GM19324 (cell line): Measurements from ENCODE around the gene CUX1.
"Not testable (repeated sequence)": the region's sequence is repeated elsewhere in the genome, so short reads cannot be mapped to it uniquely, and the experiment has no call there.

Experiments used
- ATAC-seq: cut with Tn5 transposase; IDR thresholded peaks from one replicate; pipeline ENCODE4 v1.9.1; 2021; ENCODE audit warnings: mild to moderate bottlenecking, moderate library complexity; ENCODE audit not compliant: unreplicated experiment, low FRiP score

The CUX1 gene

DNA sequence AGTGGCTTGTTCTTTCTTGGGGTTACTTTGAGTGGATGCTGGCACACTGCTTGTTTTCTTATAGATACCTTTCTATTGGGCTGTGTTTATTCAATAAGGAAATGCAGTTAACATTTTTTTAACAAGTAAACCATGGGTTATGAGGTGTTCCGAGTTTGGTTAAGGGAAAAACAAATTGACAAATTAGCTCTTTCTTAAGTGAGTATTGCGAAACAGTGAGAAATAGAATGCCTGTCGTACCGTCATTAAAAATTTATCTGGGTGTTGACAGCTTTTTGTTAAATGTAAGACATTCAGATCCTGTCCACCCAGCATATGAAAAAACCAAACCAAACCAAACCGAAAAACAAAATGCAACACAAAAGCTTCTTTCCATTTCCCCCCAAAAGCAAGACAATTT, 6.2 kb downstream of the CUX1 start:
- no peak for ATAC-seq

DNA sequence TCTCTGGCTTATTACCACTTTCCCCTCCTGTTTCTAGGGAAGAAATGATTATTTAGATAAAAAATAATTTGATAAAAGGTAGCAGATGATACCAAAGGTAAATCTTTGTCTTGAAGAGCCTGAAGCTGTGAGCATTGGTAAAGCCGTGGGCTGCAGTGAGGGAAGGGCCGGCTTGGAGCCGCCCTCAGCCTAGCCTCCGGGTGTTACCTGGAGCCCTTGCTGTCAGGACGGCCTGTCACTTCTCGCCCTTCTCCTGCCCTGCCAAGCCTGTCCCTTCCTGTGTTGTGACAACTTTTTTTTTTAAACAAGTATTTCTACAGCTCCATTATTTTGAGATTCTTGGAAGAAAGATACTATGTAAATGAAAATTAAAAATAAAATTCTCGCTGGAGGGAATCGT, 7.0 kb downstream of the CUX1 start:
- ATAC-seq = no peak

DNA sequence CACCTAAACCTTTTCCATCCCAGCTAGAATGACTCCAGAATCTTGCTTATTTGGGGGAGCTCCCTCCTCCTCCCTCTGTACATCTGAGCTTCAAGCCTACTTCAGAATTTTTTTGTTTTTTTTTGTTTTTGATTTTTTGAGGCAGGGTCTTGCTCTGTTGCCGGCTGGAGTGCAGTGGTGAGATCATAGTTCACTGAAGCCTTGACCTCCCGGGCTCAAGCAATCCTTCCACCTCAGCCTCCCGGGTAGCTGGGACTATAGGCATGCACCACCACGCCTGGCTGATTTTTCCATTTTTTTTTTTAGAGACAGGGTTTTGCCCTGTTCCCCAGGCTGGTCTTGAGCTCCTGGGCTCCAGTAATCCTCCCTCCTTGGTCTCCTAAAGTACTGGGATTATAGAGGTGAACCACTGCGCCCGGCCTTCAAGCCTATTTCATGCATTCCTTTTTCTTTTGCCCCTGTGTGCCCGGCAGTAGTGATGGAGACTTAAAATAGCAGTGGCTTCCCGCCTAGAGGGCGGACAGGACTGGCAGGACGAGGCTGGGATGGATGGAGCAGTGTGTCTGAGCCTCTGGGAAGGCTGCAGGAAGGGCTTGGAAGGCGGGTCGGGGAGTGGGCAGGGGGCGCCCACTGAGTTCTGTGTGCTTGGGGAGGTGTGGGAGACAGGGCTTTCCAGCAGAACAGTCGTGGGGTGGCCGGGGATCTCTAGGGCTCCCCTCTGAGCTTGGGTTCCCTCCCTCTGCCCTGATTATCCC, 8.8 kb downstream of the CUX1 start:
- no peak for ATAC-seq

DNA sequence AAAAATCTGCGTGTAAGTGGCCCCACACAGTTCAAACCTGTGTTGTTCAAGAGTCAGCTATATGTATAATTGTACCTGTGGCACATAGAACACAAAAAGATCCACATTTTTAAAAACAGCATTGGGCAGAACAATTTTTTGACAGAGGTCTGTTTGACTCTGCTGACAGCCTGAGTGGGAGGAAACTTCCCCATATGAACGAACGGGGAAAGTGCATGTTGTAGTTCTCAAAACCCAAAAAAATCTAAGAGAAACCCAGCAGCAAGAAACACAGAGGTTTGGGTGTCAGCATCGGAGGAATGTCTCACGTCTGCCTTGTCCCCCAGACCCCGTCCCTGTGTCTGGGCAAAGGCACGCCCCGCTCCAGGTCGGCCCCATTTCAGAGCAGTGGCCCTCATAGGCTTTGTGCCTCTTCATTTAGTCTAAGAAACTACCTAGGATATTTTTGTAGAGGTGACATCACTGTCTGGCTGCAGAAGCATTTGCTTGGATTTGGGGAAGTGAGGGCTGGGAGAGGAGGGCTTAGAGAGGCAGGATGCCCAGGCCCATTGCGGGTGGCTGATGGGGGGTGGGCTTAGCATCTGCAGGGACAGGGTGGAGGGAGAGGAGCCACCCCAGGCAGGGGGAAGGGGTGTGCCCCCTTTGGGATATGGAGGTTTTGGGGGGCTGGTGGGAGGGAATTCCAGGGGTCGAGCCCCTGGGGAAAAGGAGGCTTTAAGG, 11.0 kb downstream of the CUX1 start:
- ATAC-seq = no peak

DNA sequence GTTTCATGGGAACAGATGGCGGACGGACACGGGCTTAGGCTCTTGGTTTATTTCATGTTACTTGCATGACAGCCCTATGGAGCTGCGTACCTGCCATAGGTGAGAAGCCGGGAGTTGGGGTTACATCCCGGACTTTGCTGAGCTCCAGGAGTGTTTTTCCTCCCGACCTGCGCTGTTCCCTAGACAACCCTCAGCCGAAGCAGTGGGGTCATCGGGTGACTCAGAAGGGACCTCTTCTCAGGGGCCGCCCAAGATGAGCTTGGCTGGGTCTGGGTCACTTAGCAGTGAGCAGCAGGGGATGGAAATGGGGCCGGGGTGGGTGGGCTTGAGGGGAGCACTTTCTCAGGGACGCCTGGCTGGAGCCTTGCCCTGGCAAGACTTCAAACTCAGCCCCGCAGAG, 11.9 kb downstream of the CUX1 start:
- ATAC-seq = no peak

DNA sequence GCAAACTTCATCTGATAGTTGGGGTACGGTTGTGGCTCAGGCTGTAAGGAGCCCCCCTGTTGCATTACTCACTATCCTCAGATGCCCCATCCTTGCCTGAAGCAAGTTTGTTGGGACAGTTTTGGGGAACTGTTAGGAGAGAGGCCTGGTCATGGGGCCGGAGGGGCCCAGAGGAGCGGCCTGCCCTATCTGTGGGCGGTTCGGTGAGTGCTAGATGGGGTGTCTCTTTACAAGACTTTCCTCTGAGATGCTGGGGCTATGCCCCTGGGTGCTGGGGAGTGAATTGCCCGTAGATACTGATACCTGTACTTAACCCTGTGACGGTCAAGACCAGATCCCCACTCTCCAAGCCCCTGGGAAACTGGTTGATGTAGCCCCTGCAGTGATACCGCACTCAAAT, 12.4 kb downstream of the CUX1 start:
- no peak for ATAC-seq

DNA sequence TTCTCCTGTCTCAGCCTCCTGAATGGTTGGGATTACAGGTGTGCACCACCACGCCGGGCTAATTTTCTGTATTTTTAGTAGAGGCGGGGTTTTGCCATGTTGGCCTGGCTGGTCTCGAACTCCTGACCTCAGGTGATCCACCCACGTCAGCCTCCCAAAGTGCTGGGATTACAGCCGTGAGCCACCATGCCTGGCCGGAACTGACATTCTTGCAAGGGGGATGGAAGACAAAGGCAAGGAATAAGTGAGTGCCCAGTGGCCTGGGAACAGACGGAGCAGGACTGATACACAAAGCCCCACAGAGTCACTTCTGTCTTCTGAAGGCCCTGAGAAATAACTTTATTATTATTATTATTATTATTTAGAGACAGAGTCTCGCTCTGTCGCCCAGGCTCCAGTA, 14.0 kb downstream of the CUX1 start:
- not testable (repeated sequence) for ATAC-seq

DNA sequence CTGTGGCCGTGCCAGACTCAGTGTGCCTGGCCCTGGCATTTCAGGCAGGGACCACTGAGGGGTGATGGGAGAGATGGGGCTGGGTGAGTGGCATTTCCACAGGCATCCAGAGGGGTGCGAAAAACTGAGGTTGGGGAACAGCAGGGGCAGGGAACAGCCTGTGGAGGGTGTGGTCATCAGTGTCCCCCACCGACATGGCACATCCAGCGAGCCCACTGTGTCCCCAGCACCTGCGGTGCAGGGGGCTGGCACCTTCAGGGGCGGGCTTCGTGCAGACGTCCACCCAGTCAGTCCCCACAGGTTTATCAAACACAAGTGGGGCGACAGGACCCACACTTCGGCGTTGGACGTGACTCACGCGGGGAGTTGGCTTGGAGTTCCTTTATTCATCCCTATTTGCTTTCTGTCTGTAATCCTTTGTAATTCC, 14.8 kb downstream of the CUX1 start:
- no peak for ATAC-seq

DNA sequence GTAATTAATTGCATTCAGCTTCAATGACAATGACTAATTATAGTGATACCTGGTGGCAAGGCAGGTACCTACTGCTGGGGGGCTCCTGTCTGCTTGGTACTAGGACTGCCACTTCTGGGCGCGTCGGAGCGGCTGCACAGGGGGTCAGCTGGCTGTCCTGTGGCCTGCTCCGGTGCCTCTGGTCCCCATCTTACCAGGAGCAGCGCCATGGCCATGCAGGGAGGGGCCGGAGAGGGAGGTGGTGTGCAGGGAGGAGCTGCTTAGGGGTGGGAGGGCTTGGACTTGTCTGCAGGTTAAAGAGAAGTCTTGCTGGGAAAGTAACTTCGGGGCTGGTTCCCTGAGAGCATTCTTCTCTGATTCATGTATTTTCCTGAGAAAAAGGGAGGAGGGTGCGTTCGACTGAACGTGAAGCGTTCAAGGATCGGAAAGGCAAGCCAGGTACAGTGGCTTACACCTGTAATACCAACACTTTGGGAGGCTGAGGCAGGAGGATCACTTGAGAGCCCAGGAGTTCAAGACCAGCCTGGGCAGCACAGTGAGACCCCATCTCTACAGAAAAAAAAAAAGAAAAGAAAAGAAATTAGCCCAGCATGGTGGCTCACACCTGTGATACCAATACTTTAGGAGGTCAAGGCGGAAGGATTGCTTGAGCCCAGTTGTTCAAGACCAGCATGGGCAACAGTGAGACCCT, 15.4 kb downstream of the CUX1 start:
- ATAC-seq = no peak

DNA sequence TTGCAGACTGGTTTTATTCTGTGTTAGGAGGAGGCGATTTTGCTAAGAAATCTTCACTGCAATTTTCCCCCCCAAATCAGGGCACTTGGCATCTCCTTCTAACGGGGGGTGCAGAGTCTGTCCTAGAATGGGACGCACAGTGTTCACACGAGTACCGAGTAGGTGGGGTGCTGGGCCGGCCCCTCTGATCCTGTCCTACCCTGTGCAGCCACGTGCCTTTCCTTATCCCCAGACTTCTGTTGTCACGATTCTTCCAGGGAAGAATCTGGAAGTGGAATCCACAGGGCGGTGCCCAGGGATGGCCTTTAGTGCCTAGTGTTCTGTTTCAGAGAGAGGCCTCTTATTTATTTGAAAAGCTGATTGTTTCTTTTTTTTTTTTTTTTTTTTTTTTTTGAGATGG, 16.4 kb downstream of the CUX1 start:
- ATAC-seq = no peak

DNA sequence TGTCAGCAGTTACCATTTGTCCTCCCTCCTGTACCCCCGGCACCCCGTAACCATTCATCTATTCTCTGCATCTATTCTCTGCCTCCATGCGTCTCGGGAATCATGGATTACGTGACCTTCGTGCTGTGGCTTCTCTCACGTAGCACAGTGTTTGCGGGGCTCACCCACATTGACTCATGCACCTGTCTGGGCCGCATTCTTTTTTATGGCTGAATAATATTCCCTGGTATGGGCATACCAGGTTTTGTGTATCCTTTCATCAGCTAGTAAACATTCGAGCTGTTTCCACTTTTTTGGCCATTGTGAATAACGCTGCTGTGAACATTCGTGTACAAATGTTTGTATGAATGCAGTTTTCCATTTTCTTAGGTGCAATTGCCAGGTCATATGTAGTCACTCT, 17.7 kb downstream of the CUX1 start:
- ATAC-seq = no peak

DNA sequence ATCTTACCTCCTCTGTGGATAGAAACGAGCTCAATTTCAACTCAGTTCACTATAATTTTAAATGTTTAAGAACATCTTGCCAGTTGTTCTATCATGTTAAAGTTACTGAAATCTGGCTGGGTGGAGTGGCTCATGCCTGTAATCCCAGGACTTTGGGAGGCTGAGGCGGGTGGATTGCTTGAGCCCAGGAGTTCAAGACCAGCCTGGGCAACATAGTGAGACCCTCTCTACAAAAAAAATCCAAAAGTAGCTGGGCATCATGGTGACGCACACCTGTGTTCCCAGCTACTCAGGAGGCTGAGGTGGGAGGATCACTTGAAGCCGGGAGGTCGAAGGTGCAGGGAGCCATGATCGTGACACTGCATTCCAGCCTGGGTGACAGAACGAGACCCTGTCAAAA, 20.0 kb downstream of the CUX1 start:
- ATAC-seq = not testable (repeated sequence)

DNA sequence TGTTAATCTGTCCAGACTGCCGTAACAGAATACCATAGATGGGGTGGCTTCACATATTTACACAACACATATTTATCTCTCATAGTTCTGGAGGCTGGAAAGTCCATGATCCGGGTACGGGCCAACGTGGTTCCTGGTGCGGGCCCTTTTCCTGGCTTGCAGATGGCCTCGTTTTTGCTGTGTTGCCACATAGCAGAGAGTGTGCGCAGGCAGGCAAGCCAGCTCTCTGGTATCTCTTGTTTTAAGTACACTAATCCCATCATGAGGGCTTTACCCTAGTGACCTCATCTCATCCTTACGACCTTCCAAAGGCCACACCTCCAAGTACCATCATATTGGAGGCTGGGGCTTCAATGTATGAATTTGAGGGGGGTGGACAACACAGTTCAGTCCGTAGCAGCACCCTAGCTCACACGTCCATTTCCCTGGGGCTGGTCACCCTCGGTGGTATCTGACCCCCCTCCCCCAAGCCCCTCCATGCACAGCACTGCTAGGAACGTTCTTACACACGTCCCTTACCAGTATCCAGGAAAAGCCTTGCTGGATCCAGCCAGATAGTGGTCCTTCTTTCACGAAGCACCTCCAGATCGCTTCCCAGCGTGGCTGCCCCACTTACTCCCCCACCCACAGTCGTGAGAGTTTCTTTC, 21.5 kb downstream of the CUX1 start:
- ATAC-seq = no peak

DNA sequence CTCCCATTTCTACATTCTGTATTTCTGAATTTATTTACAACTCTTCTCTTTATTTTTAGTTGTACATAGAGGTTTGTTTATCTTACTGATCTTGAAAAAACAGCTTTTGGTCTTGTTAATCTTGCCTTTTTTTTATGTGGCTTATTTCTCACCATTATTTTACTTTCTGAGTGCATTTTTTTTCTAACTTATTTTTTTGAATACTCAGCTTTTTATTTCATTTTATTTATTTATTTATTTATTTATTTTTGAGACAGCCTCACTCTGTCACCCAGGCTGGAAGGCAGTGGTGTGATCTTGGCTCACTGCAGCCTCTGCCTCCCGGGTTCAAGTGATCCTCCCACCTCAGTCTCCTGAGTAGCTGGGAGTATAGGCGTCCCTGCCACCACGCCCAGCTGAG, 23.9 kb downstream of the CUX1 start:
- no peak for ATAC-seq

DNA sequence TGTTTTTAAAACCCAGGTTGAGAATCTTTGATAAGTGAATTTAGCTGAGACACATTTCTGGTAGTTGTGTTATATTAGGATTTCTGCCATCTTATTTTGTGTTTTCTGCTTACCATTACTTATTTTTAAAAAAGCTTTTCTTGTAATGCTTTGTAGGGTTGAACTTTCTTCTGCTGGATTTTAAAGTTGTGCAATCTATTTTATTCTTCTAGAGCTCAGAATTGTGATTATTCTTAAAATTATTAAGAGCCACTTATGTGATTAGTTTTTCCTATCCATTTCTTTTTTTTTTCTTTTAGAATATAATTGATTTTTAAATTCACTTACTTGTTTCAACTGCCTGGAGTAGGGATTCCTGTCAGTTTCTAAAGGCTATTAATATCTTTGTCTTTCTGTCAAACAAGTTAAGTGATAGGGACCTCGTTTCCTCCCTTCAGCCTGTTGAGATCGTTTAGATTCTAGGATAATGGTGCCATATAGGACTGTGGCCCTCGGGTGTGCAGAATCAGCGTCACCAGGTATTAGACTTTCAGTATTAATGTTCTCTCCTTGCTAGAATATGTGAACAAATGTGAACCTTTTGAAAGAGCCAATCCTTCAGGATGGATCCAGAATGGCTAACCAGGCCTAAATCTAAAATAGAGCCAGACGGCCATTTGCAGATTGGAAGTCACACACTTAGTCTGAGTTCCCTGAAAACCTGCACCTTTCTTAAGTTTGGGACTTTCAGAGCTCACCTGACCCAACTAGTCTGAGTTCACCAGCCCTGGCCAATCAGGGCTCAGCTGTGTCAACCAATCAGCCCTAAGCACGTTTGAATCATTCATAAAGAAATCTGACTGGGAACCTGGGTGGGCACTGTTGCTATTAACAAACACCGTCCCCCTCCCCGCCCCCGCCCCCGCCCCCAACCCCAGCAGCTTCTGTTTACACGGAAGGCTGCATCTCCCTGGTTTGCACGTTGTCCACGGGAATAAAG, 26.2 kb downstream of the CUX1 start:
- no peak for ATAC-seq

DNA sequence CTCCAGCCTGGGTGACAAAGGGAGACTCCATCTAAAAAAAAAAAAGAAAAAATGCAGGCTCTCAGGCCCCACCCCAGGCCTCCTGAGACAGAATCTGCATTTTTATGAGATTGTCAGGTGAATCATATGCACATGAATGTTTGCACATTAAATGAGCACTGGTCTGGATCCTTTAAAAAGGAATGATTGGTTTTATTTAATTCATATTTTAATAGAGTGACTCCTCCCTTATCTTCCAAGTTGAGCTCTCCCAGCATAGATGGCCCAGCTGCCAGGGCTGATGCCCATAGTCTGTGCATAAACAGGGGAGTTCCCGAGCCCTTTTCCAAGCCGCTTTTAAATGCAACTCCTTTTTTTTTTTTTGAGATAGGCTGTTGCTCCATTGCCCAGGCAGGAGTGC, 28.5 kb downstream of the CUX1 start:
- no peak for ATAC-seq

DNA sequence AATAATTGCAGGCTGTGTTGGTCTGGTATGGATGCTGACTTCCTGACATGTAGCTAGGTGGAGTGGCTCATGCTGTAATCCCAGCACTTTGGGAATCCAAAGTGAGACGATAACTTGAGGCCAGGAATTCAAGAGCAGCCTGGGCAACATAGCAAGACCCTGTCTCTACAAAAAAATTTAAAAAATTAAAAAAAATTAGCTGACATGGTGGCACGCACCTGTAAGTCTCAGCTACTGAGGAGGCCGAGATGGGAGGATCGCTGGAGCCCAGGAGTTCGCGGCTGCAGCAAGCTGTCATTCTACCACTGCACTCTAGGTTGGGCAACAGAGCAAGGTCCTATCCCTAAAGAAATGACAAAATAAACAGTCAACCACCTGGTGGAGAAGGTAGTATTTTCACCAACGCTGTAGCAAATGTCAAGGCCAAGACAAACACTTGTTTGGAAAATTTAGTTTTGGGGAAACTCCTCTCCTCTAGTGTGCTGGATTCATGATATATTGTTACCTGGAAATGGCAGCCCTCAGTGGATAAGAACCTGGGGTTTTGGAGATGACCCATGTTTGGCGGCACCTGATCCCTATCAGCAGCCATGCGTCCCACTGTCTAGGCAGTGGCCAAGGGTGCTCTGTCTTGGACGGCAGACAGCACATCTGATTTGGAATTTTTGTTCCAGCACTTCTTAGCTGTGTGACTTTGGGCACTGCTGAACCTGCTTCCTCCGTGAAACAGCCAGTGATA, 29.5 kb downstream of the CUX1 start:
- ATAC-seq = no peak

DNA sequence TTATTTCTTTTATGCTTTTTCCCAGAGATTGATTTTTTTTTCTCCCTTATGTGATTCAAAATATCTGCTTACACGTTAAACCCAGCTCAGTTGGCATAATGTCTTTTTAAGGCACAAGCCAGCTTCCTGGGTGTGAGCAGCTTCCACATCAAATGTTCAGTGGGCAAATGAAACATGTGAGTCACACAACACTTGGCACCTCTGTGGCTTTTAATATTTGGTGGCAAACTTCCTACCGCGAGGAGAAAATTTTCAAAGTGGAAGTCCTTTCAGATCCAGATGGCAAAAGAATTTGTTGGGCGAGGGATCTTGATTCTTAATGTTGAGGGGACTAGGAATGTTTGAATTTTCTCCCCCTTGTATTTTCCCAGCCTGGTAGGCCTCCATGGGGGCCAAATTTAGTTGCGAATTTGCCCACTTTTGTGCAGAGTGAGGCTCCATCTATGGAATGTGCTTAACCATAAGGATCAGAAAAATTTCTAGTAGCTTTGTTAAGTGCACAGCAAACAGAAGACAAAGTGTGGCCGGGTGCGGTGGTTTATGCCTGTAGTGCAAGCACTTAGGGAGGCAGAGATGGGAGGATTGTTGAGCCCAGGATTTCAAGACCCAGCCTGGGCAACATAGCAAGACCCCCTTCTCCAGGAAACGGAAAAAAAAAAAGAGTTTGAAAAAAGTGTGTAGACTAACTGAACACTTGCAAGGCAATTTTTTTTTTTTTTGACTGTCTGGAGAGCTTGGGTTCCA, 31.0 kb downstream of the CUX1 start:
- no peak for ATAC-seq

DNA sequence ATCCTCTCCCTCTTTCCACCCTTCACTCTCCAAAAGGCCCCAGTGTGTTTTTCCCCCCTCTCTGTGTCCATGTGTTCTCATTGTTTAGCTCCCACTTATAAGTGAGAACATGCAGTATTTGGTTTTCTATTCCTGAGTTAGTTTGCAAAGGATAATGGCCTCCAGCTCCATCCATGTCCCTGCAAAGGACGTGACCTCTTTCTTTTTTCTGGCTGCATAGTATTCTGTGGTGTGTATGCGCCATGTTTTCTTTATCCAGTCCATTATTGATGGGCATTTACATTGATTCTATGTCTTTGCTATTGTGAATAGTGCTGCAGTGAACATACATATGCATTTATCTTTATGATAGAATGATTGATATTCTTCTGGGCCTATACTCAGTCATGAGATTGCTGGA, 31.9 kb downstream of the CUX1 start:
- not testable (repeated sequence) for ATAC-seq
